Lower leg skin (tissue), 3 donors: ENCODE data around the gene DNMT3A.

Source experiments
- POLR2A ChIP-seq, 2 donors: fragments of 450-650 bp; IDR thresholded peaks; one replicate each; pipeline ENCODE4 v1.6.1; 2016 to 2017; ENCODE audit warnings: antibody characterized with exemption in 2 of 2, mild to moderate bottlenecking in 1 of 2, moderate library complexity in 1 of 2
- TF ChIP-seq, protein P1 (sequence below), 3 donors: fragments of 450-650 bp; IDR thresholded peaks; one replicate each; pipeline ENCODE4 v1.5.1; 2016; ENCODE audit warnings: antibody characterized with exemption in 3 of 3, mild to moderate bottlenecking in 3 of 3, moderate library complexity in 2 of 3

DNA sequence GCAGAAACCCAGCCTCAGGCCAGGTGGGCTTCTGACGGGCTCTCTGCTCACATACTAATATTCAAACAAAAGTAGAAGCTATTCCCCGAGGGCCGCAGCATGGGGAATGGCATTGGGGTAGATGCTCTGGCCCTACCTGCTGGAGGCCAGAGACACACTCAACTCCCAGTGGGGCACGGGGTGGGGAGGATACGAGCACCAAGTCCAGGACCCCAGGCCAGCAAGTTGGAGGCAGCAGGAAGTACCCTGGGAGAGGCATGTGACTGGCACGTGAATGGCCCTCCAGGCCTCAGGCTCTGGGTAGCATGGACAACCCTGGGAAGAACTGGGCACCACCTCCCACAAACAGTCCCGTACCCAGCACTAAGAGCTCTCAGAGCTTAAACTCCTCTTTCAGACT lies 3.8 kb downstream of the DNMT3A start:
- no peak for TF ChIP-seq POLR2A (IDR thresholded peaks at IDR 0.05)
- TF ChIP-seq, protein P1, sequence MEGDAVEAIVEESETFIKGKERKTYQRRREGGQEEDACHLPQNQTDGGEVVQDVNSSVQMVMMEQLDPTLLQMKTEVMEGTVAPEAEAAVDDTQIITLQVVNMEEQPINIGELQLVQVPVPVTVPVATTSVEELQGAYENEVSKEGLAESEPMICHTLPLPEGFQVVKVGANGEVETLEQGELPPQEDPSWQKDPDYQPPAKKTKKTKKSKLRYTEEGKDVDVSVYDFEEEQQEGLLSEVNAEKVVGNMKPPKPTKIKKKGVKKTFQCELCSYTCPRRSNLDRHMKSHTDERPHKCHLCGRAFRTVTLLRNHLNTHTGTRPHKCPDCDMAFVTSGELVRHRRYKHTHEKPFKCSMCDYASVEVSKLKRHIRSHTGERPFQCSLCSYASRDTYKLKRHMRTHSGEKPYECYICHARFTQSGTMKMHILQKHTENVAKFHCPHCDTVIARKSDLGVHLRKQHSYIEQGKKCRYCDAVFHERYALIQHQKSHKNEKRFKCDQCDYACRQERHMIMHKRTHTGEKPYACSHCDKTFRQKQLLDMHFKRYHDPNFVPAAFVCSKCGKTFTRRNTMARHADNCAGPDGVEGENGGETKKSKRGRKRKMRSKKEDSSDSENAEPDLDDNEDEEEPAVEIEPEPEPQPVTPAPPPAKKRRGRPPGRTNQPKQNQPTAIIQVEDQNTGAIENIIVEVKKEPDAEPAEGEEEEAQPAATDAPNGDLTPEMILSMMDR (IDR thresholded peaks at IDR 0.05), result no peak
